Loucy (cell line): ENCODE measurements around the gene WDR26.
"Not testable (repeated sequence)": the region's sequence is repeated elsewhere in the genome, so short reads cannot be mapped to it uniquely, and the experiment has no call there.

ENCODE experiments used
- H2AFZ ChIP-seq: fragments of 200-600 bp; sonication (generic); 2 replicates; pipeline ENCODE4 v1.6.0; 2016; ENCODE audit warnings: antibody characterized with exemption, mild to moderate bottlenecking, low read length, moderate library complexity
- H3F3A ChIP-seq: fragments of 200-600 bp; 2 replicates; pipeline ENCODE4 v1.6.0; 2016; ENCODE audit warnings: antibody characterized with exemption, low read depth, mild to moderate bottlenecking
- H3K27me3 ChIP-seq: fragments of 200-600 bp; sonication (generic); 2 replicates; pipeline ENCODE4 v1.6.1; 2014; ENCODE audit warnings: low read length, mild to moderate bottlenecking; ENCODE audit not compliant: insufficient read depth, poor library complexity, severe bottlenecking
- H3K36me3 ChIP-seq: fragments of 200-600 bp; sonication (generic); 2 replicates; pipeline ENCODE4 v1.6.1; 2016; ENCODE audit warnings: low read length; ENCODE audit not compliant: insufficient read depth
- H3K4me1 ChIP-seq: fragments of 200-600 bp; sonication (generic); 2 replicates; pipeline ENCODE4 v1.5.1; 2014; ENCODE audit warnings: low read length, mild to moderate bottlenecking; ENCODE audit not compliant: insufficient read depth, poor library complexity, severe bottlenecking
- H3K4me2 ChIP-seq: fragments of 200-600 bp; sonication (generic); 2 replicates; pipeline ENCODE4 v1.6.0; 2014; ENCODE audit warnings: antibody characterized with exemption, low read length, low read depth, mild to moderate bottlenecking; ENCODE audit not compliant: poor library complexity, severe bottlenecking
- H3K4me3 ChIP-seq: fragments of 200-600 bp; sonication (generic); 2 replicates; pipeline ENCODE4 v1.5.1; 2014; ENCODE audit warnings: low read length, mild to moderate bottlenecking, mixed read lengths; ENCODE audit not compliant: poor library complexity, severe bottlenecking
- H3K79me2 ChIP-seq: fragments of 200-600 bp; sonication (generic); 2 replicates; pipeline ENCODE4 v1.6.1; 2014; ENCODE audit warnings: low read length; ENCODE audit not compliant: insufficient read depth
- H3K9ac ChIP-seq: fragments of 200-600 bp; sonication (generic); 2 replicates; pipeline ENCODE4 v1.6.0; 2014; ENCODE audit warnings: mild to moderate bottlenecking, low read depth, low read length, moderate library complexity; ENCODE audit not compliant: poor library complexity, severe bottlenecking
- H3K9me2 ChIP-seq: fragments of 200-600 bp; sonication (generic); replicated peaks from 2 replicates; pipeline ENCODE4 v1.6.1; 2016; ENCODE audit warnings: low read depth, low read length, mixed read lengths
- H3K9me3 ChIP-seq: fragments of 200-600 bp; sonication (generic); 2 replicates; pipeline ENCODE4 v1.6.1; 2014; ENCODE audit warnings: mild to moderate bottlenecking, antibody characterized with exemption, low read length, low read depth; ENCODE audit not compliant: insufficient read depth
- H4K20me1 ChIP-seq: fragments of 200-600 bp; sonication (generic); 2 replicates; pipeline ENCODE4 v1.6.0; 2014; ENCODE audit warnings: antibody characterized with exemption, low read length, mild to moderate bottlenecking; ENCODE audit not compliant: insufficient read depth, poor library complexity, severe bottlenecking
- EZH2phosphoT487 ChIP-seq: fragments of 200-600 bp; IDR thresholded peaks from 2 replicates; pipeline ENCODE4 v1.6.1; 2018; ENCODE audit warnings: antibody characterized with exemption, mild to moderate bottlenecking, moderate library complexity, borderline replicate concordance
- TF ChIP-seq, protein P1 (sequence below): fragments of 200-600 bp; sonication (generic); conservative IDR thresholded peaks from 2 replicates; pipeline ENCODE4 v1.5.1; 2014; ENCODE audit warnings: mild to moderate bottlenecking, antibody characterized with exemption, low read length

WDR26 gene

DNA sequence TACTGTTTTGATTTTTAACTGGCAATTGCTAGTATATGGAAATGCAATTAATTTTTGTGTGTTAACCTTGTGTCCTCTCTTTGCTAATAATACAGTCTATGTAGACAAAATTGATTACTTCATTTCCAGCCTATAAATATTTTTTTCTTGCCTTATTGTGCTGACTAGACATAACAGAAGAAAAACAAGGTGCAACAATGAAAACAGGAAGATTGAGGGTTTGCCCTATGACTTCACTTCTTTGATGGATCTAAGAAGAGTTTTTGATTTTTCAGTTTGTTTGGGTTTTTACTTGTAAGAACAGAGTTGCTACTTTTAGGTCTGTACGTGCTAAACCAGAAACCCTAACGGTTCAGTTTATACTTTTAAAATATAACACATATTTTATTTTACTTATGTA, 86.5 kb downstream of the WDR26 start:
- Histone ChIP-seq H2AFZ (no peak overlapping the region), H3K9me3 (peaks cover 9% of the 10 kb centered on the region; the same call in 1 of the 2 replicates), H3K9me2 (no peaks in the 10 kb centered on the region), H3K4me1 (no peaks in the 10 kb centered on the region), H3K4me2 (no peak overlapping the region), H4K20me1 (no peaks in the 10 kb centered on the region), H3K4me3 (no peak overlapping the region), H3K36me3 (no peaks in the 10 kb centered on the region), H3K27me3 (no peaks in the 10 kb centered on the region), H3F3A (no peaks in the 10 kb centered on the region), H3K79me2 (no peaks in the 10 kb centered on the region), H3K9ac (no peak overlapping the region)
- TF ChIP-seq, protein P1, sequence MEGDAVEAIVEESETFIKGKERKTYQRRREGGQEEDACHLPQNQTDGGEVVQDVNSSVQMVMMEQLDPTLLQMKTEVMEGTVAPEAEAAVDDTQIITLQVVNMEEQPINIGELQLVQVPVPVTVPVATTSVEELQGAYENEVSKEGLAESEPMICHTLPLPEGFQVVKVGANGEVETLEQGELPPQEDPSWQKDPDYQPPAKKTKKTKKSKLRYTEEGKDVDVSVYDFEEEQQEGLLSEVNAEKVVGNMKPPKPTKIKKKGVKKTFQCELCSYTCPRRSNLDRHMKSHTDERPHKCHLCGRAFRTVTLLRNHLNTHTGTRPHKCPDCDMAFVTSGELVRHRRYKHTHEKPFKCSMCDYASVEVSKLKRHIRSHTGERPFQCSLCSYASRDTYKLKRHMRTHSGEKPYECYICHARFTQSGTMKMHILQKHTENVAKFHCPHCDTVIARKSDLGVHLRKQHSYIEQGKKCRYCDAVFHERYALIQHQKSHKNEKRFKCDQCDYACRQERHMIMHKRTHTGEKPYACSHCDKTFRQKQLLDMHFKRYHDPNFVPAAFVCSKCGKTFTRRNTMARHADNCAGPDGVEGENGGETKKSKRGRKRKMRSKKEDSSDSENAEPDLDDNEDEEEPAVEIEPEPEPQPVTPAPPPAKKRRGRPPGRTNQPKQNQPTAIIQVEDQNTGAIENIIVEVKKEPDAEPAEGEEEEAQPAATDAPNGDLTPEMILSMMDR: no peak
- no peak for TF ChIP-seq EZH2phosphoT487

DNA sequence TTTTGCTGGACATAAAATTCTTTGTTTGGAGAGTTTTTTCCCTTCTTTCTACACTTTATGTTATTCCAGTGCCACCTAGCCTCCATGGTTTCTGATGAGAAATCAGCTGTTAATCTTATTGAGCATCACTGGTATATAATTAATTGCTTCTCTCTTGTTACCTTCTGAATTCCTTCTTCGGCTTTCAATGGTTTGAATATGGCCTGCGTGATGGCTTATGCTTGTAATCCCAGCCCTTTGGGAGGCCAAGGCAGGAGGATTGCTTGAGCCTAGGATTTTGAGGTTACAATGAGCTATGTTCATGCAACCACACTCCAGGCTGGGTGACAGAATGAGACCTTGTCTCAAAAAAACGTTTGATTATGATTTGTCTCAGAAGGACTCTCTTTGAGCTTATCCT, 90.9 kb downstream of the WDR26 start:
- no peaks in the 10 kb centered on the region for H3K79me2 ChIP-seq
- H3K4me1 ChIP-seq: no peaks in the 10 kb centered on the region
- no peak overlapping the region for H3K4me2 ChIP-seq
- no peaks in the 10 kb centered on the region for H3K36me3 ChIP-seq
- no peak overlapping the region for H3K9ac ChIP-seq
- no peak for TF ChIP-seq EZH2phosphoT487
- TF ChIP-seq, protein P1: no peak
- H3K4me3 ChIP-seq: no peak overlapping the region
- H3K9me3 ChIP-seq: peaks cover 9% of the 10 kb centered on the region; the same call in 1 of the 2 replicates
- H4K20me1 ChIP-seq: no peaks in the 10 kb centered on the region
- H2AFZ ChIP-seq: no peak overlapping the region
- no peaks in the 10 kb centered on the region for H3K9me2 ChIP-seq
- H3K27me3 ChIP-seq: no peaks in the 10 kb centered on the region
- no peaks in the 10 kb centered on the region for H3F3A ChIP-seq

DNA sequence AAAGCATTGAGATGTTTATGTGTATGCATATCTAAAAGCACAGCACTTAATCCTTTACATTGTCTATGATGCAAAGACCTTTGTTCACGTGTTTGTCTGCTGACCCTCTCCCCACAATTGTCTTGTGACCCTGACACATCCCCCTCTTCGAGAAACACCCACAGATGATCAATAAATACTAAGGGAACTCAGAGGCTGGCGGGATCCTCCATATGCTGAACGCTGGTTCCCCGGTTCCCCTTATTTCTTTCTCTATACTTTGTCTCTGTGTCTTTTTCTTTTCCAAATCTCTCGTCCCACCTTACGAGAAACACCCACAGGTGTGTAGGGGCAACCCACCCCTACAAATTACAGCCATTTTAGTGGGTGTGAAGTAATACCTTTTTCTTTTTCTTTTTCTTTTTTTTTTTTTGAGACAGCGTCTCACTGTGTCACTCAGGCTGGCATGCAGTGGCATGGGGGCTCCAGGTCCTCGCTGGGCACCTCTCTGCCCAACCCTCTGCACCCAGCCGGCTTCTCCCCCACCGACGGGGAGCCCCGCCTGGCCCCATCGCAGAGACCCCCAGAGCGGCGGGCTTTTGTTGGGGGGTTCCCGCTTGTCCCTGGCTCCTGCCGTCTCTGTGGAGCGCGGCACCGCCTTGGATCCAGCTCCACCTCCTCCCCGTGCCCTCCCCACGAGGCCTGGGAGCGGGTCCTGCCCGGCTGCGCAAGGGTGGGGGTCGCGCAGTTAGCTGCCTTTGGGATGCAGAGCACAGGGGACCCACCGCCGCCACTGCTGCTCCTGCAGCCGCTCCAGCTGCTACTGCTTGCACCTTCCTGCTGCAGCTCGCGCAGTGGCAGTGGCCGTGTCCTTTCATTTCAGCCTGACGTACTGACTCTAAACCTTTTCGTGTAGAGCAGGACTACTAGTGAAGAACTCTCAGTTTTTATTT, 93.9 kb downstream of the WDR26 start:
- not testable (repeated sequence) for H4K20me1 ChIP-seq, H3K4me1 ChIP-seq, H3K36me3 ChIP-seq, H3K9me3 ChIP-seq, H3F3A ChIP-seq, H3K9ac ChIP-seq, H3K9me2 ChIP-seq, H3K79me2 ChIP-seq, H3K27me3 ChIP-seq
- Histone ChIP-seq H2AFZ (peak overlapping the region; percentile 64; the same call in 1 of the 2 replicates), H3K4me2 (peak overlapping the region; percentile 29), H3K4me3 (peak overlapping the region; percentile 50)
